Mucosa of descending colon (tissue), 3 donors: Measurements from ENCODE around the gene ERC2. TPM values are rescaled to one million over a fixed set of nuclear protein-coding genes. Genes with fewer than 3 reads are reported as not detected.
"Not testable (repeated sequence)": the region's sequence is repeated elsewhere in the genome, so short reads cannot be mapped to it uniquely, and the experiment has no call there.

ENCODE experiments used
- ATAC-seq: fragments of 200-7000 bp; cut with Tn5 transposase; one replicate; pipeline ENCODE4 v1.9.1; 2020; ENCODE audit warnings: mild to moderate bottlenecking, moderate library complexity
- DNase-seq, 3 donors: peaks; one replicate each; pipeline ENCODE4 v3.0.0-alpha.2; 2020
- H3K36me3 ChIP-seq: fragments of 200-600 bp; one replicate; pipeline ENCODE4 v1.8.0; 2021; ENCODE audit warnings: low read depth, mild to moderate bottlenecking
- H3K4me1 ChIP-seq: fragments of 200-600 bp; one replicate; pipeline ENCODE4 v1.8.0; 2021; ENCODE audit warnings: low read depth, mild to moderate bottlenecking
- H3K4me3 ChIP-seq: fragments of 200-600 bp; one replicate; pipeline ENCODE4 v1.8.0; 2021; ENCODE audit warnings: mild to moderate bottlenecking
- H3K9me3 ChIP-seq: fragments of 200-600 bp; one replicate; pipeline ENCODE4 v1.8.0; 2021; ENCODE audit warnings: mild to moderate bottlenecking
- CTCF ChIP-seq: fragments of 200-600 bp; IDR thresholded peaks from one replicate; pipeline ENCODE4 v1.8.0; 2022; ENCODE audit warnings: antibody characterized with exemption, mild to moderate bottlenecking
- intact Hi-C, 2 donors: fragments of 100-400 bp; cut with DNase I in 1 of 2; cut with micrococcal nuclease in 1 of 2; formaldehyde crosslinking; loops; one replicate each; pipeline versions ENCODE4 v1.11.0 to v1.11.1; 2022; cut with DNase I, micrococcal nuclease
- total RNA-seq, 3 donors: library from RNA; stranded (reverse); fragmentation: NEBNext Ultra II Directional in 2 of 3; extraction: Animal tissue kit (Norgen Biotek cat#: 25700) in 2 of 3; gene quantifications; one replicate each; pipeline versions ENCODE4 v1.2.1 to v1.2.4, GENCODE V29; 2021 to 2023
- donor health status: DM: no; HTN: no; CAD: no; lungs with moderate emphysema.
- donor health status: DM: no; HTN: no; CAD: no.
- donor health status: DM: no; HTN: yes; CAD: no.

Gene ERC2
- total RNA-seq, 3 donors from 2014 or later = 0.06 to 1.8 (median 0.43) TPM

GRCh38 chr3:55507808-55508207 lies 960.5 kb downstream of the ERC2 start:
- Histone ChIP-seq H3K4me1 (no peaks in the 10 kb centered on the region), H3K4me3 (no peak overlapping the region), H3K36me3 (no peaks in the 10 kb centered on the region), H3K9me3 (no peaks in the 10 kb centered on the region)
- no peak for ATAC-seq
- no peak for TF ChIP-seq CTCF
- no peak for DNase-seq
- intact Hi-C loops = no loop called here

- intact Hi-C loops = no loop called here
- ATAC-seq = no peak
Measured at GRCh38 chr3:55505776-55506175, 962.5 kb downstream of the ERC2 start.

GRCh38 chr3:55505102-55505501 lies 963.2 kb downstream of the ERC2 start:
- H3K4me3 ChIP-seq, intact Hi-C loops, H3K36me3 ChIP-seq, H3K9me3 ChIP-seq, H3K4me1 ChIP-seq: not testable (repeated sequence)
- DNase-seq (peak in 1 of 3 donors; percentile 59), ATAC-seq (peak; percentile 70)
- TF ChIP-seq CTCF = peak; percentile 29

More at GRCh38 chr3:55505776-55506175, 962.5 kb downstream of the ERC2 start:
- Histone ChIP-seq H3K4me1 (no peaks in the 10 kb centered on the region), H3K36me3 (no peaks in the 10 kb centered on the region), H3K9me3 (no peaks in the 10 kb centered on the region), H3K4me3 (no peak overlapping the region)
- DNase-seq = no peak
- no peak for TF ChIP-seq CTCF

- no peak for DNase-seq
- H3K4me3 ChIP-seq = no peak overlapping the region
- intact Hi-C loops = no loop called here
- H3K36me3 ChIP-seq = no peaks in the 10 kb centered on the region
- ATAC-seq = no peak
- H3K9me3 ChIP-seq = no peaks in the 10 kb centered on the region
- no peaks in the 10 kb centered on the region for H3K4me1 ChIP-seq
- TF ChIP-seq CTCF = no peak
Measured at GRCh38 chr3:55501905-55502304, 966.4 kb downstream of the ERC2 start.

GRCh38 chr3:55500555-55501330 lies 967.5 kb downstream of the ERC2 start:
- no peak for TF ChIP-seq CTCF
- ATAC-seq = no peak

More at GRCh38 chr3:55500555-55501330, 967.5 kb downstream of the ERC2 start:
- Histone ChIP-seq H3K4me1 (no peaks in the 10 kb centered on the region), H3K9me3 (no peaks in the 10 kb centered on the region), H3K36me3 (no peaks in the 10 kb centered on the region), H3K4me3 (no peak overlapping the region)
- no peak for DNase-seq
- intact Hi-C loops = no loop called here
